Right ventricle myocardium superior (tissue), 1 donor: Measurements from ENCODE around the gene CRACDL. TPM values are rescaled to one million over a fixed set of nuclear protein-coding genes. Genes with fewer than 3 reads are reported as not detected.

Source experiments
- ATAC-seq: fragments of 200-7000 bp; cut with Tn5 transposase; one replicate; pipeline ENCODE4 v1.9.1; 2020; ENCODE audit warnings: mild to moderate bottlenecking; ENCODE audit not compliant: poor library complexity
- DNase-seq: peaks from one replicate; pipeline ENCODE4 v3.0.0-alpha.2; 2020
- intact Hi-C: fragments of 100-400 bp; cut with DNase I; formaldehyde crosslinking; loops from one replicate; pipeline ENCODE4 v1.11.2; 2022
- total RNA-seq: library from RNA; stranded (reverse); fragmentation: NEBNext Ultra II Directional; extraction: Animal tissue kit (Norgen Biotek cat#: 25700); gene quantifications from one replicate; pipeline ENCODE4 v1.2.1, GENCODE V29; 2021
- donor health status: DM: no; HTN: yes; CAD: no; lungs with severe emphysema.

CRACDL gene
- total RNA-seq, 1 donor from 2014 or later: 4.4 TPM

DNA sequence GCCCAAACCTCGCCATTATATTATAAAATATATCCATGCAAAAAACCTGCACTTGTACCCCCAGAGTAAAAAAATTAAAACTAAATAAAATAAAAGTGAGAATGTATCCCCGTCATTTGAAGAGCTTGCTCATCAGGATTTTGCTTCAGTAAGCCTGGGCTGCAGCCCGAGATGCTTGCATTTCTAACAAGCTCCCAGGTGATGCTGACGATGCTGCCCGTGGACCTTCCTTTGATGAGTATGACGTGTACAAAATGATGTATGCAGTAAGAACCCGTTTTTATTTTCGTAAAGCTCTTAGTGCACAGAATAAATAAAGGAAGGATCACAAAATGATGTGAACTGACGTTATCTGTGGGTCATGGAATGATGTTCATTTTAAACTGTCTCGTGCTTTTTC lies 63.5 kb downstream of the CRACDL start:
- no peak for DNase-seq
- ATAC-seq: no peak
- intact Hi-C loops: no loop called here

DNA sequence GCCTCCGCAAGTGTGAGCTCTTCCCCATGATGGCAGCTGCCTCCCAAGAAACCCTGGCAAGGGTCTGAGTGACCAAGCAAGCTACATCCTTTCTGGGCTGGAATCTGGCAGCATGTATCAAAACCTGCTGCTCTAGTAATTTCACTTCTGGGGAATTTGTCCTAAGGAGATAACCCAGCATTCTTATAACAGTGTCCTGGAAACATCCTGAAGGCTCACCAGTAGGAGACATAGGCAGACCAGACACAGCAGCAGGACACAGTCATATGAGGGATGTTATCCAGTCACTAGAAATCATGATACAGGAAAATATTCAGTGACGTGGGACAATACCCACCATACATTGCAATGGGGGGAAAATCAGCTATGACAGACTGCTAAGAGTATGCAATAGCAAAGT lies 64.5 kb downstream of the CRACDL start:
- ATAC-seq: no peak
- no peak for DNase-seq
- intact Hi-C loops: no loop called here

DNA sequence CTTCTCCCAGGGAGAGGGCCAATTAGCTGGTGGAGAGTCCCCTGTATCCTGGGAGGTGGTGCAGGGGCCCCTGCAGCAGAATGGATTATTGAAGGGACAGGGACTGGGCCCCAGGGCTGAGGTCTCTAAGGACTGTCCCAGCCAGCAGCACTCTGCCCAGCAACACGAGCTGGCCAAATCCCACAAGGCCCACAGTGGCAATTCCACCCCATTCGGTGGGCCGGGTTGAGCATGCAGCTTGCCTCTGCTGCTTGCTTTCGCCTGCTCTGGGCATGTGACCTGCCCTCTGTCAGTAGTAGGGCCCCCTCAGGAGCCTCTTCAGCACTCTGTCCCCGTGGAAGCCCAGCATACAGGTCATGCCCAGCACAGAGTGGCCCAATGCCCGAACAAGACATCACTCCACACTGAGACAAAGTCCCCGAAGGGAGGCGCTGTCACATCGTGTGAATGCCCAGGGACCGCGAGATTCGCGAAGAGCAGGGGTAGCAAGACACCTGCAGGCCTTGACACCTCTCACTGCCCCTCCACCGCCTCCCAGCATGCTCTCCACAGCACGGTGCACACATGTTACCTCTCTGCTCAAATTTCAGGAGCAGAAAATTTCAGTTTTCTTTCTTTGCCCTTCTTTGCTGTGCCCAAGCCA lies 65.4 kb downstream of the CRACDL start:
- intact Hi-C loops: no loop called here
- no peak for DNase-seq
- ATAC-seq: no peak

GRCh38 chr2:98869870-98870269 lies 66.2 kb downstream of the CRACDL start:
- ATAC-seq: peak; percentile 80
- DNase-seq: no peak
- intact Hi-C loops: no loop called here

GRCh38 chr2:98869272-98869641 lies 66.8 kb downstream of the CRACDL start:
- intact Hi-C loops: no loop called here
- DNase-seq (no peak), ATAC-seq (peak; percentile 51)

- intact Hi-C loops: no loop called here
Measured at GRCh38 chr2:98868548-98869271, 67.3 kb downstream of the CRACDL start.

GRCh38 chr2:98867539-98868309 lies 68.3 kb downstream of the CRACDL start:
- intact Hi-C loops: no loop called here
- no peak for ATAC-seq

More at GRCh38 chr2:98868548-98869271, 67.3 kb downstream of the CRACDL start:
- DNase-seq: no peak
- ATAC-seq: no peak

GRCh38 chr2:98866033-98866432 lies 70.0 kb downstream of the CRACDL start:
- DNase-seq: no peak
- no peak for ATAC-seq
- intact Hi-C loops: no loop called here

More at GRCh38 chr2:98867539-98868309, 68.3 kb downstream of the CRACDL start:
- no peak for DNase-seq

- intact Hi-C loops: no loop called here
- ATAC-seq: no peak
Measured at GRCh38 chr2:98861601-98862000, 74.4 kb downstream of the CRACDL start.

GRCh38 chr2:98859323-98859722 lies 76.7 kb downstream of the CRACDL start:
- intact Hi-C loops: no loop called here
- ATAC-seq (no peak), DNase-seq (no peak)

More at GRCh38 chr2:98861601-98862000, 74.4 kb downstream of the CRACDL start:
- DNase-seq: no peak

GRCh38 chr2:98857001-98857400 lies 79.0 kb downstream of the CRACDL start:
- ATAC-seq: no peak
- intact Hi-C loops: no loop called here

DNA sequence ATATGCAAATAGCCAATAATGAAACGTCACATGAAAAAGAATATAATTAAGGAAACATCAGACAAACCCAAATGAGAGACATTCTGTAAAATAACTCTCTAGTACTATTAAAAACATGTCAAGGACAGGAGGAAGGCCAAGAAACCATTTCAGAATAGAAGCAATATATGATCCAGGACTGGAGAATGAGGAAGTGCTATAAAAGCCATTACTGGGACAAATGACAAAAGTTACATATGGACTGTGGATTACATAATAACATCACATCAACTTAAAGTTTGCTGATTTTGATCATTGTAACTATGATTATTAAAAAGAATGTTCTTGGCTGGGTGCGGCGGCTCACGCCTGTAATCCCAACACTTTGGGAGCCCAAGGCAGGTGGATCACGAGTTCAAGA lies 81.3 kb downstream of the CRACDL start:
- DNase-seq: no peak
- no peak for ATAC-seq
- intact Hi-C loops: no loop called here

More at GRCh38 chr2:98857001-98857400, 79.0 kb downstream of the CRACDL start:
- no peak for DNase-seq

GRCh38 chr2:98852932-98853331 lies 83.1 kb downstream of the CRACDL start:
- intact Hi-C loops: no loop called here
- no peak for ATAC-seq
- no peak for DNase-seq

DNA sequence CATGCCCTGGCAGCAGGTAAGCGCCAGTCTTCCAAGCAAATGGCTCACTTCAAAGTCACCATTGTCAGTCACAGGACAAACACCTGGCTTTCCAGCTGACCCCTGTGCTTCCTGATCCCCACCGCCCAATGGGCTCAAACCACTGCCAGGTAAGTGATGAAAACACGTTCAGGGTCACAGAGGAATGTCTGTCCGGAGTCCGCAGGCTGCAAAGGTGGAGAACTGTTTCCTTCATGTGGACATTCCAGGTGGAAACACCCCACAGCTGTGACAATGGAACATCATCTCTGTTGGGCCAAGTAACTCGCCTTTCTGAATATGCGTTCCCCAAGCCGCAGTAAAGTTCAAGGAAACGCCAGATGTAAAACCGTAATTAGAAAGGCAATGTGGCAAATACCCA lies 86.0 kb downstream of the CRACDL start:
- no peak for ATAC-seq
- DNase-seq: no peak
- intact Hi-C loops: no loop called here

DNA sequence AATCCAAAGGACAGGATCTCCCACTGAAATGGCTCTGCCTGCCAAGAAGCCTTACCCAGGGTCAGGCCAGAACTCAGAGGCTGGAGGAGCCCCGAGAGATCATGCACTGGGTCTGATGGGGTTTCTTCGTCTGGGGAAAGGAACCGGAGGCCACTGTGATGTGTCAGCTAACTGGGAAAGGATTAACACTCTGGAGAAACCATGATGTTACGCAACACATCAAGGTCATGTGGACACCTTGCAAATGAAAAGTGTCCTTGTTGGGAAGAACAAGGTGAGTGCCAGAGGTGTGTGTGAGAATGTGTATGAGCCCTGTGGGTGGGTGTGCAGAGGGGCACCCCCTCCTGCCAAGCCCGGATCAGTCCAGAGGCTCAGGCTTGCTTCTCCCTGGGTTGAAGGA lies 86.9 kb downstream of the CRACDL start:
- ATAC-seq (no peak), DNase-seq (no peak)
- intact Hi-C loops: no loop called here

GRCh38 chr2:98847853-98848252 lies 88.2 kb downstream of the CRACDL start:
- DNase-seq: no peak
- ATAC-seq: no peak
- intact Hi-C loops: no loop called here

- intact Hi-C loops: no loop called here
- DNase-seq: no peak
- ATAC-seq: no peak
Measured at GRCh38 chr2:98846041-98846440, 90.0 kb downstream of the CRACDL start.

DNA sequence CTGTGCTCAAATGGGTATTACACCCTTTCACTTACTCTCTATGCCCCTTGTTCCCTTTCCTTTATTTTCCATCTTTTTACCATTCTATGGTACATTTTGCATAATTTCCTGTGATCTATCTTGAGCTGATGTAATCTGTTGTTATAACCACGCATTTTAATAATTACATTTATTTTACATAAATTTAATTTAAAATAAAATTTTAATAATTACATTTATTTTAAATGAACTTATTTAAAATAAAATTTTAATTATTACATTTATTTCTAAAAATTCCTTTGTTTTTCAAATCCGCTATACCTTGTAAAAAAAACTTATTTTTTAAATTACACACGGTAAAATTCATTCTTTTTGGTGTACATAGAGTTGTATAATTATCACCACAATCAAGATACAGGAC lies 93.9 kb downstream of the CRACDL start:
- DNase-seq: no peak
- intact Hi-C loops: no loop called here
- no peak for ATAC-seq

DNA sequence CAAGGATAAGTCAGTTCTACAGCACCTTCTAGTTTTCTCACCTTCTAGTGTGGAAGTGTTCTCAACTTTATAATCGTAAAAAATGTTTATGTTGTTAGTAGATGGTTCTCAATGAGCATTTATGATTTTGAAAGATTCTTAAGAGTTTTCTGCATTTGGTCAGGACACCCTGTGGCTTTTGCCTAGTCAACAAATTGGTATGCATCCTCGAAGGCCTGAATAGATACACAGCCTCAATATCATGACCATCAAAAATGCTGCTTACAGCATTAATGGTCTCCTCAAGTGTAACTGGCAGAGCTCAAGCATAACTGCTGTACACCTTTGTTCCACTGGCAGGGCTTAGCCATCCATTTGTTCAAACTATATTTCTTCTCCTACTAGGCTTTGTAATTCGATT lies 96.7 kb downstream of the CRACDL start:
- intact Hi-C loops: no loop called here
- no peak for DNase-seq
- ATAC-seq: no peak
